CD4-positive, alpha-beta T cell treated with Interferon alpha-2 for 1 hour (primary cell): Measurements from ENCODE around the gene PLCH2.

ENCODE experiments used
- DNase-seq, 2 donors: peaks; one replicate each; pipeline ENCODE4 v3.0.0-alpha.2; 2020 to 2022

PLCH2 gene

DNA sequence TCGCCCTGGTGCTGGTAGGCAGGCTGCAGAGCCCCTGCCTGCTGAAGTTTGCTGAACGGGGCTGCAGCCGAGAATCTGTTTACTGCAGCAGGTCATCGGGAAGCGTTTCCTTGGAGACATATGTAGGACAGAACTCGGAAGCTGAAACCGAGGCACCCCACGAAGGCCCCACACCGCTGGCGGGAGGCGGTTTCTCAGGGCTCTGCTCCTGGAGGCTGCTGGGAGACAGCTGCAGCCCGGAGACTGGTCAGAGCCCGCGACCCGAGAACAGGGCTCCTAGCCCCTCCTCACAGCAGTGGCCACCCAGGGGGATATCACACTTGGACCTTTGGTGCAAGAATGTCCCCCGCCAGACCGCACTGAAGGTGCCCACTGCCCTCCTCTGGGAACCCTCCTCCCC lies 12.7 kb upstream of the PLCH2 start:
- DNase-seq, result no peak

DNA sequence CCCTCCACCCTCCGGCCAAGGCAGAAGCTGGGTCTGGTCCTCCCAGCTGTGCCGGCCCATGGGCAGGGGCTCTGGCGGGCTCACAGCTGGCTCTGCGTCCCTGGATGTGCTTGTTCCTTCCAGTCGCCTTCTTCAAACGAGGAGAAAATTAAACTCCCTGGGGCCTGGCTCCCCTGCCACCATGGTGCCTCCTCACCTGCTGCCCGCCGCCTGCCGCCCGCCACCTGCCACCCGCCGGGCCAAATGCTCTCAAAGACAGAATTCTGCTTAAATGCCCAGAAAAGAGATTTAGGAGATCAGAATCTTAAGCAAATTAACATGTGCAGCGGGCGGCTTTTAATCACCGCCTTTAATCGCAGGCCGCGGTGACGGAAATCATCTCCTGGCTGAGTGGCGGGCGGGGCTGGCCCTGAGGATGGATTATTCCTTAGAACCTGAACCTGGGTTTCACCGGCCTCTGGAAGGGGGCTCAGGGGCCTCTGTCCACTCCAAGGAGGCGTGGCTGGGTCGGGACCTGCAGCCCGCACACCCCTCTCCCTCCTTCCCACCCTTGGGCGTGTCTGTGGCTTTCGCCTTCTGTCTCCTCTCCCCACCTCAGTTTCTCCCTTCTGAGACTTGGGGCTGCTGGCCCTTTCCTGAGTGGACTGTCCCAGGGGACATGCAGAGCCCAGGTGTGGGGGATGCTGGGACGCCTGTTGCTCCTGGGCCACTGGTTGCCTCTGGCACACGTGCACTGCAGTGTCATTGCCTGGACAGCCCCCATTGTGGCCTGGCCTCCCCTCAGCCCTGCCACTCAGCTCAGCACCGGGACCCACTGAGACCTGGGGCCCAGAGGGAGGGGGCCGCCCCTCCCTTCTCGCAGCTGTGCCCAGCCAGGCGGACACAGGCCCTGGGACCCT lies 10.5 kb upstream of the PLCH2 start:
- no peak for DNase-seq

- no peak for DNase-seq
Observed at GRCh38 chr1:2466270-2466665, 9.8 kb upstream of the PLCH2 start.

- DNase-seq, result peak in 1 of 2 donors; percentile 42
Observed at GRCh38 chr1:2466958-2467554, 9.0 kb upstream of the PLCH2 start.

DNA sequence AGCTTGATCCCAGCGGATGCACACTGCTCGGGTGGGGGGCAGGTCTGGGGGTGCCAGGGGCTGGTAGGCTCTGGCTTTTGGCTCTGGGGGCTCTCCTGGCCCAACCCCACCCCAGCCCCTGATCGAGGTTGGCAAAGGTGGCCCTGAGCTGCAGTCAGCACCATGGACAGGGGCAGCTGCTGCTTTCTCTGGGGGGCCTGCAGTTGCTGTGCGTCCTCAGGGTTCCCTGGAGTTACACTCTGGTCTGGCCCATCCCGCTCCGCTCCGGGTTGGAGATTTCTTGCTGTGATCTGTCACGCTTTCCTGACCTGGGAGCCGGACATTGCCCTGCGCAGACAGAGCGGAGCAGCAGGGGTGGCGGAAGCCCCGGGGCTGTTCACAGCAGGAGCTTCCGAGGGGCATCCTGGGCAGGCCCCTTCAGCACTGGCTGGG lies 8.0 kb upstream of the PLCH2 start:
- peak in 1 of 2 donors; percentile 30 for DNase-seq

GRCh38 chr1:2468540-2468939 lies 7.5 kb upstream of the PLCH2 start:
- no peak for DNase-seq

GRCh38 chr1:2469103-2469940 lies 6.8 kb upstream of the PLCH2 start:
- DNase-seq, result no peak

DNA sequence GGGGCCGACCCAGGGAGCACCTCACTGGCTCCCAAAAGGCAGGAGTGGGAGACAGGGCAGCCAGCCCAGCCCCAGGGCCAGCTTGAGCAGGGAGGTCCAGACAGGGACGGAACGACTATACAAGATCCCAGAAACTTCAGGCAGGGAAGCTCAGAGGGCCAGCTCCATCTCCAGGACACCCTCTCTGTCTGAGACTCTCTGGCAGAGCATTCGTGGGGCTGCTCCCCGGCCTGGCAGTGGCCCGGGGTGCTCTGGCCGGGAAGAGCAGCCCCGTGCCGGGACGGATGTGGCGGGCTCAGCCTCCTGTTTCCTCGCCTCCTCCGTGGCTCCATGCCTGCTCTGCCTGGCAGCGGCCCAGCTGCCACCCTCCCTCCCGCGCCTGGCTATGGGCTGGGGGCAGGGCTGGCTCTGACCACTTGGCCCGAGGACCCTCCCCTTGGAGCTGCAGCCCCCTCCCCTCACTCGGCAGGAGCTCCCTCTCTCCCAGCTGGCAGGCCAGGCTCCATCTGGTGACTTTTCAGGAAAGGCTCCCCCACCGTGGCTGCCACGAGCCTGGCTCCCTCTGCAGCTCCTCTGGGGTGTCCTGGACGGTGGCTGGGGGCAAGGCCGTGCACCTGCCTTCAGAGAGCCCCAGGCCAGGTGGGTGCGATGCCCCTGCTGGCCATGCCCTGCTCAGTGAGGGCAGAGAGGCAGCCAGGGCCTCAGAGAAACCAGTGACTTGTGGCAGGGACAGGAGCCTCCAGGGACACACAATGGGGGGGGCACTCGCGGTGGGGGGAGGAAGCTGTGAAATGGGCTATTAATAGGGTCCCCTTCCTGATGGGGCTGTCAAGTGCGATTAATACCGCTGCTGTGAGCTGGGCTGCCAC lies 5.6 kb upstream of the PLCH2 start:
- no peak for DNase-seq

DNA sequence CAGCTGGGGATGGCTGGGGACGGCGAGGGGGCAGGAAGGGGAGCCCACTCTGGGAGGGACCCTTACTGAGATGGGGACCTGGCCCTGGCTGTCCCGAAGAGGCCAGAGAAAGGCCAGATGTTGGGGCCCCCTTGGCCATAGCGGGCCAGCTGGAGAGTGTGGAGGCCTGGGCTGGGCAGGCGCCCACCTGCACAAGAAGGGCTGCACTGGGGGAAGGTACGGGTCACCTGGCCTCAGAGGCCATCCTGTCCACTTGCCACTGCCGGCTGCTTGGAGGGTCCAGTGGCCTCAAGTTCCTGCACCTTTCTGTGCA lies 5.0 kb upstream of the PLCH2 start:
- no peak for DNase-seq

- no peak for DNase-seq
Observed at GRCh38 chr1:2471587-2472001, 4.5 kb upstream of the PLCH2 start.

DNA sequence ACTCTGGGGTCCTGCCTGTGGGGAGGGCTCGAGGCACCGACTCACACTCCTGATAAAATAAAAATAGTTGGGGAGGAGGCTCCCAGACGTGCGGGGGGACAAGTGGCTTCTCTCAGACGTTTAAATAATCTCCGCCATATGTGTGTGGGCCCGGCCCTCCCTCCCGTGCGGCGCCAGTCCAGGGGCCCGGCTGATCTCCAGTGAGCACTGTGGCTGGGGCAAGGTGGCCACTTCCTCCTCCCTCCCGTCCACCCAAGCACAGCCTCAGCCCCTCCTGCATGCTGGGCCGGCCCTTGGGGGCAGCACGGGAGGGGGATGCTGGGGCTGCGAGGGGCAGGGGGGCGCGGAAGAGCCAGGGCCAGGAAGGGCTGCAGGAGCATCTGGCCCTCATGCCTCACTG lies 4.0 kb upstream of the PLCH2 start:
- DNase-seq, result no peak

DNA sequence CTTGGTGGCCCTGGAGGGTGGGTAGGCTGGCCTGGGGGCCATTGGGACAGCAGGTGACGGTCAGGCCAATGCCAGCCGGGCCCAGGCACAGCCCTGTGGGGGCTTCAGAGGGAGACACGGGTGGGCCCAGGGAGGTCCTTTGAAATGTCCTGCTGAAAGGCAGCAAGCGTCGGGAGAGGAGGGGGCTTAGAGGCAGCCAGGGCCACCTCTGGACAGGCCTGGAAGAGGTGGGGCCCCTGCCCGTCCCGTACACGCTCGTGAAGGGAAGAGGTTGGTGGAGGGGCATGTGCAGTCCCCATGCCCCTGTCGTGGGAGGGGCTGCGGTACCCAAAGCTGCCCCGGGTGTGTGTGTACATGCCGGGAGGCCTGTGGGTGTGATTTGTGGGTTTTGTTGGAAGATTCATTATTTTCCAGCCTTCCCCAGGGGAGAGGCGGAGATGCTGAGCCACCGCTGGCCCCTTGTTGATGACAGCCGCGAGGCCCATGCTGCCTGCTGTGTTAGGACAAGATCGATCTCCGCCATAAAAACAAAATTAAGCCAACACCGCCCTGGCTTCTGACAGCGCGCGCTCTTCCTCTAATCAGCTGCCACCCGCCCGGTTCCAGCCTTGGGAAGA lies 3.4 kb upstream of the PLCH2 start:
- no peak for DNase-seq

DNA sequence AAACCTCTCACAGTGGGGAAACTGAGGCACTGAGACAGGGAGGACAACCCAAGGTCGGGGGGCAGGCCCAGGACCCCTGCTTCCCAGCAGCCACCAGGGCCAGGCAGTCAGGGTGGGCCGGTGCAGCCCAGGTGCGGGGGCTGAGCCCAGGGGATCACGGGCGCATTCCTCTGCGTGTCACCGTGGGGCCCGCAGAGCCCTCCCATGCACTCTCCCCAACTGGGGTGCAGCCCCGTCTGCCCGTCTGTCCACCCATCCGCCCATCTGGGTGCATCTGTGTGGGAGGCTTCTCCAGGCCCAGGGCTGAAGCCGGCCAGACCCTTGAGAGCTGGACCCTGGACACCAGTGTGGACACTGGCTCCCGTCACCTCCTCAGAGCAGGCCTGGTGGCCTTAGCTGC lies 2.9 kb upstream of the PLCH2 start:
- no peak for DNase-seq

GRCh38 chr1:2474104-2474844 lies 1.8 kb upstream of the PLCH2 start:
- no peak for DNase-seq

GRCh38 chr1:2474933-2475371 lies 1.1 kb upstream of the PLCH2 start:
- DNase-seq, result no peak

DNA sequence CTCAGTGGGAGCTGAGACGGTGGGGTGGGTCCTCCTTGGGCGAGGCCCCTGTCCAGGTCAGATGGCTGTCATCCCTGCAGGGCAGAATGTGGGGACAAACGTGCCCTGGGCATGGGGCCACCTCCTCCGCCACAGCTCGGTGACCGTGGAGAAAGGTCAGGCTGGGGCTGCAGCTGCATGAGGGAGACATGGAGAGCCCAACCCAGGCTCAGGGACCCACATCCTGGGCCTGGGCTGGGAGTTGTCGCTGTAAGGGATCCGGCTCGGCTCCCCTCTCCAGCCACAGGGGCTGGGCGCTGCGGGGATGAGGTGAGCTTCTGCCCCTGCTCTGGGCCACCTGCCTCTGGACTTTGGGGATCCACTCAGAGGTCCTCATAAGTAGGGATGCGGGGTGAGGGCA lies 518 bp upstream of the PLCH2 start:
- no peak for DNase-seq

- DNase-seq, result no peak
Observed at GRCh38 chr1:2477309-2477708, 1.2 kb downstream of the PLCH2 start.

DNA sequence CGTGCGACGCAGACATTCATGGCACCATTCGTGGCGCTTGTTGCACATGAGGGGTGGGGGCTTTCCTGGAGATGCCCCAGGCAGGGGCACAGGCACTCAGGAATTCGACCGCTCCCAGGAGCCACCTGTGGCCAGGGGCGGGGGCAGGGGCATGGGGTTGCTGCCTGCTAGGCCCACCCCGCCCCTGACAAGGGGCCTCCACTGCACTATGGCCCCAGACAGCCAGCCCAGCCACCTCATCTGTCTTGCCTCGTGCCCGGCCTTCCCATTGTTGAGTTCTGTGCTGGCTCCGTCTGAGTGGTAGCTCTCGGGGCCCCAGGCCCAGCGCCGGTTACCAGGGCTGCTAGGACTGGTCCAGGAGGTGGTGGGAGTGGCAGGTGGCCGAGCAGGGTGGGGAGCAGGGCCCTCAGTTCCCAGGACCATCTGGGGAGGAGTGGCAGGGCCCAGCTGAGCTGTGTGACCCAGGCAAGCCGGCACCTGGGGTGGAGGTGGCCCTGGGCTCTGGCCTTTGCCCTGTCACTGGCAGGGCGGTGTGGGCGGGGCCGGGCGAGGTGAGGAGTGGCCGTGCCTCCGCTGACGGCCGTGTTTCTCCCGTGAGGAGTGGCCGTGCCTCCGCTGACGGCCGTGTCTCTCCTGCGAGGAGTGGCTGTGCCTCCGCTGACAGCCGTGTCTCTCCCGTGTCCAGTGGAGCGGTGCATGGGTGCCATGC lies 1.9 kb downstream of the PLCH2 start:
- DNase-seq, result no peak

- DNase-seq, result no peak
Observed at GRCh38 chr1:2479186-2479585, 3.1 kb downstream of the PLCH2 start.

DNA sequence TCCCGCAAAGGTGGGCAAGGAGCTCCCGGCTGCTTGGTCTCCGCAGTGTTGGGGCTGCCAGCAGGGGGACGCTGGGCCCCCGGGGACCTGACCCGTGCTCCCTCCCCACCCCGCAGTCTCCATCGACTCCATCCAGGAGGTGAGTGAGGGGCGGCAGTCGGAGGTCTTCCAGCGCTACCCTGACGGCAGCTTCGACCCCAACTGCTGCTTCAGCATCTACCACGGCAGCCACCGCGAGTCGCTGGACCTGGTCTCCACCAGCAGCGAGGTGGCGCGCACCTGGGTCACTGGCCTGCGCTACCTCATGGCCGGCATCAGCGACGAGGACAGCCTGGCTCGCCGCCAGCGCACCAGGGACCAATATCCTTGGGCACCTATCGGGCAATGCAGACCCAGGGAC lies 3.5 kb downstream of the PLCH2 start:
- DNase-seq, result no peak
